ENCODE measurements around the gene ATXN10. TPM values are rescaled to one million over a fixed set of nuclear protein-coding genes. Genes with fewer than 3 reads are reported as not detected.
"Not testable (repeated sequence)": the region's sequence is repeated elsewhere in the genome, so short reads cannot be mapped to it uniquely, and the experiment has no call there.

ATXN10 gene
- total RNA-seq, 1 donor from 2014 or later: 193 TPM

GRCh38 chr22:45678961-45679912, 7.6 kb downstream of the ATXN10 start:
- DNase-seq (ENCODE audit: low spot score): no peak

- no peak for DNase-seq (ENCODE audit: low spot score)
Measured at GRCh38 chr22:45680932-45681700, 9.5 kb downstream of the ATXN10 start.

- no peak for DNase-seq (ENCODE audit: low spot score)
Measured at GRCh38 chr22:45682064-45682463, 10.4 kb downstream of the ATXN10 start.

- DNase-seq (ENCODE audit: low spot score): not testable (repeated sequence)
Measured at GRCh38 chr22:45682773-45683172, 11.1 kb downstream of the ATXN10 start.

GRCh38 chr22:45683248-45683647, 11.6 kb downstream of the ATXN10 start:
- no peak for DNase-seq (ENCODE audit: low spot score)

- DNase-seq (ENCODE audit: low spot score): no peak
Measured at GRCh38 chr22:45683680-45684079, 12.0 kb downstream of the ATXN10 start.

GRCh38 chr22:45684169-45684568, 12.5 kb downstream of the ATXN10 start:
- no peak for DNase-seq (ENCODE audit: low spot score)

- DNase-seq (ENCODE audit: low spot score): no peak
Measured at GRCh38 chr22:45684752-45685574, 13.3 kb downstream of the ATXN10 start.

- DNase-seq (ENCODE audit: low spot score): no peak
Measured at GRCh38 chr22:45686004-45686403, 14.4 kb downstream of the ATXN10 start.

- DNase-seq (ENCODE audit: low spot score): no peak
Measured at GRCh38 chr22:45686836-45687235, 15.2 kb downstream of the ATXN10 start.

GRCh38 chr22:45688600-45689080, 17.0 kb downstream of the ATXN10 start:
- no peak for DNase-seq (ENCODE audit: low spot score)

- DNase-seq (ENCODE audit: low spot score): no peak
Measured at GRCh38 chr22:45689211-45689610, 17.6 kb downstream of the ATXN10 start.

- DNase-seq (ENCODE audit: low spot score): no peak
Measured at GRCh38 chr22:45690008-45690407, 18.4 kb downstream of the ATXN10 start.

GRCh38 chr22:45692549-45692948, 20.9 kb downstream of the ATXN10 start:
- no peak for DNase-seq (ENCODE audit: low spot score)

- no peak for DNase-seq (ENCODE audit: low spot score)
Measured at GRCh38 chr22:45693835-45694234, 22.2 kb downstream of the ATXN10 start.

- DNase-seq (ENCODE audit: low spot score): no peak
Measured at GRCh38 chr22:45696227-45696626, 24.6 kb downstream of the ATXN10 start.

- DNase-seq (ENCODE audit: low spot score): no peak
Measured at GRCh38 chr22:45698094-45698493, 26.5 kb downstream of the ATXN10 start.

- no peak for DNase-seq (ENCODE audit: low spot score)
Measured at GRCh38 chr22:45702981-45703380, 31.3 kb downstream of the ATXN10 start.

GRCh38 chr22:45703758-45704157, 32.1 kb downstream of the ATXN10 start:
- DNase-seq (ENCODE audit: low spot score): no peak

GRCh38 chr22:45704648-45705047, 33.0 kb downstream of the ATXN10 start:
- no peak for DNase-seq (ENCODE audit: low spot score)

- no peak for DNase-seq (ENCODE audit: low spot score)
Measured at GRCh38 chr22:45707605-45708004, 36.0 kb downstream of the ATXN10 start.

- DNase-seq (ENCODE audit: low spot score): no peak
Measured at GRCh38 chr22:45708145-45708544, 36.5 kb downstream of the ATXN10 start.
